ENCODE data around the gene MESD. TPM values are rescaled to one million over a fixed set of nuclear protein-coding genes. Genes with fewer than 3 reads are reported as not detected.

Gene MESD
- total and polyA plus RNA-seq, 9 of the 15 experiments (the other 6 are each of a cell fraction or from before 2014, with no cell fraction given): 11.3 to 39.7 (median 22.8) TPM

GRCh38 chr15:81000624-81001151 is 11.1 kb upstream of the MESD start, which contains the start of gene TLNRD1 (continued):
- TF ChIP-seq GABPB1 (CRISPR knock-in tag; IDR thresholded peaks at IDR 0.05) (peak; percentile 64; the same call in 1 of the 2 replicates), U2AF1 (optimal IDR thresholded peaks at IDR 0.05; ENCODE audit: low read depth, low read length) (no peak), MXD1 (CRISPR knock-in tag; IDR thresholded peaks at IDR 0.05; ENCODE audit: borderline replicate concordance, poor library complexity, severe bottlenecking) (no peak), E4F1 (CRISPR knock-in tag; IDR thresholded peaks at IDR 0.05; ENCODE audit: borderline replicate concordance) (no peak), TARDBP (IDR thresholded peaks at IDR 0.05) (no peak), ZKSCAN3 (CRISPR knock-in tag; IDR thresholded peaks at IDR 0.05) (no peak), FOXK2 (conservative IDR thresholded peaks at IDR 0.05 in 1 of 2, IDR thresholded peaks at IDR 0.05 in 1 of 2; ENCODE audit: low read depth in 2 of 2) (no peak), ZNF224 (CRISPR knock-in tag; IDR thresholded peaks at IDR 0.05) (no peak), CEBPZ (IDR thresholded peaks at IDR 0.05; ENCODE audit: borderline replicate concordance, low read depth, low read length) (no peak), ZNF395 (CRISPR knock-in tag; IDR thresholded peaks at IDR 0.05) (peak; percentile 72; the same call in 1 of the 2 replicates), TSC22D4 (tag; IDR thresholded peaks at IDR 0.05) (no peak), ARID3B (CRISPR knock-in tag; IDR thresholded peaks at IDR 0.05; ENCODE audit: borderline replicate concordance) (no peak), ZNF780A (CRISPR knock-in tag; IDR thresholded peaks at IDR 0.05) (no peak), BCL6 (CRISPR knock-in tag; IDR thresholded peaks at IDR 0.05) (no peak), ZNF134 (CRISPR knock-in tag; conservative IDR thresholded peaks at IDR 0.05) (no peak)
